ENCODE data around the gene SIGLEC11.

GRCh38 chr19:49937750-49938381 lies 23.1 kb downstream of the SIGLEC11 start:
- TF ChIP-seq POLR2A (IDR thresholded peaks at IDR 0.05) (no peak), CTCF (IDR thresholded peaks at IDR 0.05) (peak; percentile 94 to 98 (median 96)), POLR2AphosphoS5 (IDR thresholded peaks at IDR 0.05) (no peak), EP300 (IDR thresholded peaks at IDR 0.05; ENCODE audit: low read depth) (no peak)
